Breast epithelium (tissue), 4 donors: Measurements from ENCODE around the gene KIAA1217. TPM values are rescaled to one million over a fixed set of nuclear protein-coding genes. Genes with fewer than 3 reads are reported as not detected.

Experiments
- DNase-seq, 2 donors: peaks; one replicate each; pipeline ENCODE4 v3.0.0-alpha.2; 2019; ENCODE audit warnings: low spot score in 2 of 2
- H3K27ac ChIP-seq, 2 donors: fragments of 200-600 bp; sonication (generic) in 1 of 2; one replicate each; pipeline ENCODE4 v1.5.1; 2016 to 2019; ENCODE audit warnings: mild to moderate bottlenecking in 1 of 2
- H3K27me3 ChIP-seq, 2 donors: fragments of 200-600 bp; sonication (generic) in 1 of 2; one replicate each; pipeline versions ENCODE4 v1.5.1 to v1.6.0; 2017 to 2019; ENCODE audit warnings: control low read depth in 1 of 2, mild to moderate bottlenecking in 1 of 2
- H3K36me3 ChIP-seq: fragments of 200-600 bp; one replicate; pipeline ENCODE4 v1.5.1; 2019
- H3K4me1 ChIP-seq, 2 donors: fragments of 200-600 bp; sonication (generic); one replicate each; pipeline ENCODE4 v1.5.1; 2016 to 2019; ENCODE audit warnings: control low read depth in 1 of 2
- H3K4me3 ChIP-seq, 3 donors: fragments of 200-600 bp; sonication (generic); 1 replicate in 2 of 3; 2 replicates in 1 of 3; pipeline ENCODE4 v1.5.1; 2016 to 2019; ENCODE audit warnings: mild to moderate bottlenecking in 3 of 3, moderate library complexity in 2 of 3
- H3K9me3 ChIP-seq, 2 donors: fragments of 200-600 bp; sonication (generic) in 1 of 2; one replicate each; pipeline ENCODE4 v1.5.1; 2016 to 2019; ENCODE audit warnings: control low read depth in 1 of 2
- CTCF ChIP-seq, 3 donors: fragments of 450-650 bp; IDR thresholded peaks; one replicate each; pipeline ENCODE4 v1.5.1; 2016 to 2017; ENCODE audit warnings: antibody characterized with exemption in 3 of 3, mild to moderate bottlenecking in 3 of 3, moderate library complexity in 3 of 3
- POLR2A ChIP-seq: fragments of 450-650 bp; IDR thresholded peaks from one replicate; pipeline ENCODE4 v1.6.1; 2016; ENCODE audit warnings: antibody characterized with exemption, mild to moderate bottlenecking, moderate library complexity
- POLR2AphosphoS5 ChIP-seq, 3 donors: sonication (generic); formaldehyde crosslinking; IDR thresholded peaks; one replicate each; pipeline ENCODE4 v1.6.1; 2017; ENCODE audit warnings: antibody characterized with exemption in 3 of 3
- intact Hi-C: fragments of 100-400 bp; cut with DNase I; formaldehyde crosslinking; loops from one replicate; pipeline ENCODE4 v1.15.1; 2023; ENCODE audit warnings: low total_unique reads
- total RNA-seq, 3 donors: library from RNA; depleted of rRNA; stranded (reverse); fragments of >200 nt; gene quantifications; one replicate each; pipeline ENCODE4 v1.1.0, GENCODE V29; 2016

The KIAA1217 gene
- total RNA-seq, 3 donors from 2014 or later = 19.7 to 154 (median 83.6) TPM

DNA sequence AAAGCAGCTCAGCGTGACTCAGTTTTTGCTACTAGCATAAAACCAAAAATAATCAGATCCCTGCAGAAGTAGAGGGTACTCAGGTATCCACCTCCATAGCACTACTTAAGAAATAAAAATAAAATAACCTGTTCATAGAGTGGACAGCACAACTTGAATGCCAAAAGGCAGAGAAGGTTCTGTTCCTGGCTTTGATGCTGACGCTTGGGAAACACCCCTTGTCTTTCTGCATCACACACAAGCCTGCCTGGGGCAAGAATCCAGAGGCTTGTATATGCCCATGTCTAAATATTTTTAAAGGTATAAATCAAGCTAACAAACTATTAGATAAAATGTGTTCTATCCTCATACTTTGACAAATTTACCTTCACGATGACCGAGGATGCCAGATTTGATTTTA, 207.3 kb downstream of the KIAA1217 start:
- no peak for TF ChIP-seq POLR2AphosphoS5 (IDR thresholded peaks at IDR 0.05)
- no peaks in the 10 kb centered on the region for H3K27me3 ChIP-seq
- no peaks in the 10 kb centered on the region for H3K36me3 ChIP-seq
- H3K4me3 ChIP-seq = peak overlapping the region in 1 of 3 donors; percentile 46
- H3K27ac ChIP-seq = peak overlapping the region; percentile 91 to 95
- H3K4me1 ChIP-seq = peaks cover 7 to 18% of the 10 kb centered on the region in 2 donors
- DNase-seq = peak in 1 of 2 donors; percentile 57
- intact Hi-C loops = no loop called here
- H3K9me3 ChIP-seq = peaks cover 0 to 3% of the 10 kb centered on the region in 2 donors

GRCh38 chr10:24417053-24417452, 208.1 kb downstream of the KIAA1217 start:
- no peak for DNase-seq
- H3K4me1 ChIP-seq = peaks cover 7 to 18% of the 10 kb centered on the region in 2 donors
- no peaks in the 10 kb centered on the region for H3K36me3 ChIP-seq
- no peak overlapping the region for H3K4me3 ChIP-seq
- intact Hi-C loops = no loop called here
- no peaks in the 10 kb centered on the region for H3K27me3 ChIP-seq
- peak overlapping the region; percentile 53 to 91 for H3K27ac ChIP-seq
- peaks cover 0 to 3% of the 10 kb centered on the region in 2 donors for H3K9me3 ChIP-seq
- TF ChIP-seq POLR2A (no peak), CTCF (IDR thresholded peaks at IDR 0.05) (no peak), POLR2AphosphoS5 (IDR thresholded peaks at IDR 0.05) (no peak)

DNA sequence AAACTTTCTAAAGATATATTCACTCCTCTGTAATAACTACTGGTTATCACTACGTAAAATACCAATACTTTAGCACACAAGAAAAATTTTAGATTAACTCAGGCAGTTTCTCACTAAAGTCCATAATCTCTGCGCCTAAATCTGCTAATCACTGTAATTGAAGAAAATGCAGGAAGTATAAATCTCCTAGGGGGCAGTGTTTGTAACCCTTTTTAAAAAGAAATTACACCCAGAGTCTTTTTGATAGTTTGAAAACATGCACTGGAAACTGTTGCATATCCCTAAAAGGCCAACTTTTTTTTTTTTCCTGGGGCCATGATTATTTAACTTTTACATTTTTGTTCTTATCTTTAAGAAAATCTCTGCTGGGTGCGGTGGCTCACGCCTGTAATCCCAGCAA, 209.6 kb downstream of the KIAA1217 start:
- intact Hi-C loops = no loop called here
- Histone ChIP-seq H3K36me3 (no peaks in the 10 kb centered on the region), H3K4me3 (no peak overlapping the region), H3K4me1 (peaks cover 7 to 18% of the 10 kb centered on the region in 2 donors), H3K27me3 (no peaks in the 10 kb centered on the region), H3K9me3 (no peaks in the 10 kb centered on the region), H3K27ac (no peak overlapping the region)
- DNase-seq = no peak
- no peak for TF ChIP-seq CTCF (IDR thresholded peaks at IDR 0.05)
- TF ChIP-seq POLR2AphosphoS5 (IDR thresholded peaks at IDR 0.05) = no peak
- TF ChIP-seq POLR2A = no peak

- no peaks in the 10 kb centered on the region for H3K27me3 ChIP-seq
- intact Hi-C loops = no loop called here
- DNase-seq = no peak
- no peak overlapping the region for H3K4me3 ChIP-seq
- no peak overlapping the region for H3K27ac ChIP-seq
- H3K9me3 ChIP-seq = no peaks in the 10 kb centered on the region
- no peak for TF ChIP-seq CTCF (IDR thresholded peaks at IDR 0.05)
- no peak for TF ChIP-seq POLR2A
- no peak for TF ChIP-seq POLR2AphosphoS5 (IDR thresholded peaks at IDR 0.05)
- no peaks in the 10 kb centered on the region for H3K36me3 ChIP-seq
- H3K4me1 ChIP-seq = peaks cover 7 to 18% of the 10 kb centered on the region in 2 donors
Observed at GRCh38 chr10:24419066-24419465, 210.1 kb downstream of the KIAA1217 start.

GRCh38 chr10:24425151-24425550, 216.2 kb downstream of the KIAA1217 start:
- peaks cover 0 to 5% of the 10 kb centered on the region in 2 donors for H3K4me1 ChIP-seq
- no peaks in the 10 kb centered on the region for H3K9me3 ChIP-seq
- H3K4me3 ChIP-seq = no peak overlapping the region
- intact Hi-C loops = no loop called here
- TF ChIP-seq CTCF (IDR thresholded peaks at IDR 0.05) = no peak
- no peak for TF ChIP-seq POLR2AphosphoS5 (IDR thresholded peaks at IDR 0.05)
- TF ChIP-seq POLR2A = no peak
- H3K36me3 ChIP-seq = no peaks in the 10 kb centered on the region
- H3K27me3 ChIP-seq = no peaks in the 10 kb centered on the region
- no peak for DNase-seq
- no peak overlapping the region for H3K27ac ChIP-seq
